Activated CD4-positive, alpha-beta T cell treated with anti-CD3 and anti-CD28 coated beads, Interleukin-10, Interleukin-2, amounts not matched to agents 100 ng/mL and 50 ng/mL, durations not matched to agents 16 hours and 8 hours (primary cell): ENCODE results near the gene PLSCR4.

Experiments
- DNase-seq: peaks from one replicate; pipeline ENCODE4 v3.0.0-alpha.2; 2020

Gene PLSCR4

DNA sequence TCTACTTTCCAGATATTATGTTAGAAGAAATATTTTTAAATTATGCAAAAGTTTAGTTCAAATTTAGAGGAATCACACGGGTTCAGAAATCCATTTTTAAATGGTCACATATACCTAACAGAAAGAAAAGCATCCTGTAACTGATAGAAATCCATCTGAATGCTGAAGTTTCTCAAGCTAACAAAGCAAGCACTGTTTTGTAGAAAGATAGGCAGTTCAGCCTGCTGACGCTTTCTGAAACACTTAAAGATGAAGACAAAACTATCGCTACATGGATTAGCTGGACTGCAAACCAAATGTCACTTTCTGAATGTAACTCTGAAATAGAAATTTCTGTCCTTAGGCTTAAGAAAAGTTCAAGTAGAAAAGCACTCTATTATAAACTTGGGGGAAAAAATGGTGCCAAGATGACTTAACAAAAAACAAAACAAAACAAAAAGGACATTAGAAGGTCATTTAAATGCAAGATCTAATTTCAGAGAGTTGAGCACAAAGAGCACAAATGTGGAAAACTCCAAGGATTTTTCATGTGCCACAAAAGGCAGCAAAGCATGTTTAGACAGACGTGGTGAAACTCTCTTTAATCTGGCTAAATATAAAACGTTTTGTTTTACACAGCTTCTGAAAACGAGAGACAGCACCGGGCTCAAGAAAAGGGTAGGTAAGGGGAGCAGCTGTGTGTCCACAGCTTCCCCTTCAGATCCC is 91.1 kb downstream of the PLSCR4 start:
- DNase-seq, result no peak

DNA sequence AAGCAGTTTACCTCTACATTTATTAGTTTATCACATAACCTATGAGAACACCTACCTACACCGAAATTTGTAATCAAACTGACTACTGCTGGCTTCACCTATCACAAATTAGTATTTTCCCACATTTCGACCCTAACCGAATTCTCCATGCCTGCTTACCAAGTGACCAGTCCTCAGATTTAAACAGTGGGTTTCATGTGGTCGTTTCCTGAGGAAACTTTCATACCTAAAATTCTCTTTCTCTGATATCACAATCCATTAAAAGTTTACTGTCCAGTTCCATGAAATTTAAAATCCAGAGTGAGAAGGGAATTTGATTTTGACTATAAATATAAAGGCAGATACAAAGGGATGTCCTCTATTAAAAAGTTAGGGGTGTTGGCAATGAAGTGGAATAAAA is 91.9 kb downstream of the PLSCR4 start:
- DNase-seq, result no peak

DNA sequence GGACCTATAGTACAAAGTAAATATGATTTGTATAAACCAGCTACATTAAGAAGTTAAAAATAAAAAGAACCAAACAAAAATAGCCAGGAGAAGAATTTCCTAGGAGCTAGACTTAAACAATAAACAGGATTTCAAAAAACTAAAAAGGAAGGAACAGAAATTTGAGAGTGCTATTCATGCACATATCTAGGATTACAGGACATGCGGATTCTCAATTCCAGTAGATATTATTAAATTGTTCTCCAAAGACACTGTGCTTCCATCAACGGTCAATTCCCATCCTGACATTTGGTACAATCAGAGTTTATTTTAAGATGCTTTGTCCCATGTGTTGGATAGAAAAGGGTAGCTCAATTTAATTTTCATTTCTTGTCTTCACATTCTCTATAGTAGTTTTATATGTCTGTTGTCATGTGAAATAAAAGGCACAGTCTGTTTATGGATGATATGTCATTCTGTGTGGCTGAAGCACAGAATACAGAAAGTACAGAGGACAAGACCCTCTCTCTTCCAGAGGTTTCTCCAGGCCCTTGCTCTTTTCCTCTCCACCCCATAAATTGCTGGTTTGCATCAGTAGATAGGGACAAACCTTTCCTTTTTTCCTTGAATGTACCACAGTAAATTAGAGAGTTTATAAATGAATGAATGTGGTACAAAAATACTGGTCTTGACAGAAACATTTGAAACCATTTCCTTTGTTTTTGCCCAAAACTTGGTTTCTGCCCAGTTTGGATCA is 93.4 kb downstream of the PLSCR4 start:
- DNase-seq, result no peak

DNA sequence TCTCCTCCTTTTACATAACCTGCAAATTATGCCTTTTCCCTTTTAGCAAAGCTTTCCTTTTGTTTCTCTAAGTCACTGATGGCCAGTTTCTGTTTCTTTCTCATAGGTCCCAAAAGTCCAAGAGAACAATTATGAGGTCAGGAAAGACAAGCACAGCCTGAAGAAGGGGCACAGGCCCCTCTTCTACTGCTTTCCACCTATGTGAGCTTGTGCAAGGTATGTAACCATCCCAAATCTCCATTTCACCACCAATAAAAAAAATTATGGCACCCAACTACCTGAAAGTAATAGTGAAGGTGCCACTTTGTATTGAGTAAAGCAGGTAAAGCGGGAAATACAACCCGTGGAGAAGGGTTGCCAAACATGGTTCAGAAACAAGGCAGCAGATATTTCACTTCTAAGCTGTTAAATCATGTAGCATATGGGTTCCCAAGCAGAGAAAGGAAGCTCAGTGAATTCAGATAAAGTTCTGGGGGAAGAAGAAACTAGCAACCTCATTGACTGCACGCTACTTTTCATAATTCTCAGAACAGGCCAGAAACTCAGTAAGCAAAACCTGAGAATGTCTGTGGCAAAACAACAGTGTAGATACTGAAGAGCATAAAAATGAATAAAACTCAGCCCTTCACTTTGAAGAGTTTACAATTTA is 94.1 kb downstream of the PLSCR4 start:
- no peak for DNase-seq

DNA sequence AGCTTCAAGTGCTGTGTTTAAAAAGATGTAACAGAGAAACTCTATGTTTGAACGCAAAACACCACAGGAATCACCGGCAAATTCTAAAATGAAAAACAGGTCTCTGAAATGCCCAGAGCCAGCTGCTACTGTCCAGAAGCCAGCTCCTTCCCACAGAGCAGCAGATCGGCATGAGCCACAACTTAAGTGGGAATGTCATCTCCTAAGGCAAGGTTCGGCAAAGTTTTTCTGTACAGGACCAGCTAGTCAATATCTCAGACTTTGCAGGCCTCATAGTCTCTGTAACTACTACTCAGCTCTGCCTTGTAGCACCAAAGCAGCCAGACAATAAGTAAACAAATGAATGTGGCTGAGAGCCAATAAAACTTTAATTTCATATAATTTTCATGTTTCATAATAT is 94.8 kb downstream of the PLSCR4 start:
- no peak for DNase-seq

DNA sequence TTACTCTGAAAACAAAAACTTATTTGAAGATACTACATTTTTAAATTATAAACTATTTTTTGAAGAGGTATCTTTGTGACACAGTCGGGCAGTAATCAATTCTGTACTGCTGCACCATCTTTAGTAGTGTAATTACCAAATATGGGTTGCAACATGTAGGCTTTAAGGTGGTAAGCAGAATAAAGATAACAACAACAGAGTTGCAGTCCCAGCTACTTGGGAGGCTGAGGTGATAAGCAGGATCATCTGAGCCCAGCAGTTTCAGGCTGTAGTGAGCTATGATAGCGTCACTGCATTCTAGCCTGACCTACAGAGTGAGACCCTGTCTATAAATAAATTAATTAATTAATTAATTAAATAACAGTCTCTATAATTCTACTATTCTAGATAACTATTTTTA is 95.9 kb downstream of the PLSCR4 start:
- DNase-seq, result no peak

DNA sequence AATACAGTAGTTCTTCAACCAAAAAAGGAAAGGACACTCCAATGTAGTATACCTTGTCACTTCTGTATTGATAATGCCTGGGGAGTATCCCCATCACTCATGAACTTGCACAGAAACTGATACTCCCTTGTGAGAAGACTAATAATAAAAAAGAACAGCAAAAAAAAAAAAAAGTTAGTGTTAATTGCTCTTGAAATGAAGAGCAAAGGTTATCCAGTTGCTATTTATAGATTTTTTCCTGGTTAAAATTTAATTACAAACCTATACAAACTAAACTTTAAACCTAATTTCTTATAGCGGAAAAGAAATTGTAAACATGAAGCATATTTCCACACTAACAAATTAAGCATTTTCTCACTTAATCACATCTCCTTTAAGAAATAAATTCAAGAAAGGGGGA is 96.6 kb downstream of the PLSCR4 start:
- no peak for DNase-seq

DNA sequence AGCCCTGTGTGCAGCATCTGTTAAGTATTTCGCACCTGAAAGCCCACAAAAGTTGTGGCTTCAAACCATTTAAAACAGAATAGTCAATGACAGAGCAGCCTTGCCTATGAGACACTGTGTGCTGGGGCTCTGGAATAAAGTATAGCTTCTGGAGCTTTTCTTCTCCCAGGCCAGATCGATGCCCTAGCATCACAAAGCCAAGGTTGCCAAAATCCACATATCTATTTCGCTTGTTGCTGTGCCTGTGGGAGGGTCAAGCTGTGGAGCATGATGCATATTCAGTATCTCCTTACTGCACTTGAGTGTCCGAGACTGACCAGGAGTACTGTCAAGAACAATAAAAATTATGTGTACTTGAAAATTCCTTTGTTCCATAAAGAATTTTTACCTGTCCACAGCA is 97.5 kb downstream of the PLSCR4 start:
- DNase-seq, result no peak

DNA sequence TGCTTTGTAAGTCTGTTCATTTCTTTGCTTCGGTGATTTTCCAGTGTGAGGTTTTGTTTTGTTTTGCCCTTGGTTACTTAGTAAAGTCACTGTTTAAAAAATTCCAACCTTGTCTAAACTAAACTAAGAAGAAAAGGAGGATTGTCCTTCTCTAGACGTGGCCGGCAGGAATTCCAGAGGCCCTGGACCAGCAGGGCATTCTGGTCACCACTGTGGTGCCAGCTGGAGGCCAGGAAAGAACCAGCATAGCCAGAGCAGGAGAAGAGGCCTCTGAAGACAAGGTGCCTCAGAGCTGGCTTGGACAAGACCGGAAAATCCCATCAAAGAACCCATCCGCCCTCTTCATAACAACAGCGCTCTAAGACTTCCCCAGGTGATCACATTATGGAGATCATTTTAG is 98.1 kb downstream of the PLSCR4 start:
- no peak for DNase-seq

DNA sequence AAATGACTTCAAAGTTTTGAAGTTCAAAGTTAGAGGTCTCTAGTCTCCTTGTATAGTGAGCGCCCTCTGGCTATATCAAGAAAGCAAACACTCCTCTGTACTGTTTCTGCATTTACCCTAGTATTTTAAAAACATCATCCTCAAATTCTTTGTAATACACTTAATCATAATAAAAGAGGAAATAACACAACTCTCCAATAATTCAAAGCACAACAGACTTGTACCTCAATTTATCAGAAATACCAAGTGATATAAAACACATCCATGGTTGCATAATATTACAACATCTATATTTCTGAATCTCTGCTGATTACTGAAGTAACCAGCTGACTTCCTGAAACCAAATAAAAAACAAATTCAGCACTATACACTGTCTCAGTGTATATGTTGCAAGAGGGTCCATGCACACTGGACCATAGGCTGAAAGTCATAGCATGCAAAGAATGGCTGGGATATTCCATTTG is 102.4 kb downstream of the PLSCR4 start:
- DNase-seq, result no peak

DNA sequence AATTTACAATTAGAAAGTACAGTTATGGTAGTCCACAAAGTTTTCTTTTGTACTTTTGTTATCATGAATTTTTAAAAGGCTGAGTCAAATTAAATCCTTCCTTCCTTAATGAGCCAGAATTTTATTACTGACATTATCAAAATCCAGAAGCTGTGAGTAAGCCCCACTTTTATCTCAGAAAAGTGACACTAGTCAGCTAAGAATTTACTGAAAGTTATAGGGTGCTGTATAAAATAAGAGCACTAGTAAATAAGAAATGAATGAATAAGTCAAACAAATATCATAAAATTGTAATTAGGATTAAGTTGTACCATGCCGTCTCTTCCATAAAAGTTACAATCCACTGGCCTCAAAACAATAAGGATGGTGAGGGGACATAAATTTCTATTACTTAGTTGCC is 105.3 kb downstream of the PLSCR4 start:
- no peak for DNase-seq

DNA sequence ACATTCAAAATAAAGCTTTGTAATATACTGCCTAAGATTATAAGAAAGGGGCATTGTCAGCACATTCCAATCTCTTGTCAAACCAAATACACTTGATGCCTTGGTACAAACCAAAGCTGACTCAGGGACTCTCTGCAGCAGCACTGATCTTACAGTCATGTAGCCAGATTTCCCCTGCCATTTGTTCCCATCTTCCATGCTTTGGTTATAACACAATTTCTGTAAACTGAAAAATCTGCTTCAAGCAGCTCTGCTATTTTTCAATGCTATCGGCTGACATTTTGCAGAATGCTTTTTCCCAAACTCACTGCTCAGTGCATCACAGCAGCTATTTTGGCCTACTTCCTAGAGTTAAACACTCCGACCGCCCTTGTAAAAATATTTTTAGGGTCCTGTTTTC is 108.1 kb downstream of the PLSCR4 start:
- no peak for DNase-seq
